IPS DF 6.9 (cell line): ENCODE data around the gene NDUFA8.

ENCODE experiments used
- DNase-seq: peaks from one replicate; pipeline ENCODE4 v3.0.0-alpha.2; 2013; ENCODE audit warnings: low read depth, low spot score
- H3K27ac ChIP-seq: one replicate; pipeline ENCODE4 v1.5.1; 2013; ENCODE audit warnings: low read length, control low read depth
- H3K27me3 ChIP-seq: 2 replicates; pipeline ENCODE4 v1.6.1; 2013; ENCODE audit warnings: mild to moderate bottlenecking, low read length; ENCODE audit not compliant: control insufficient read depth, insufficient read depth
- H3K36me3 ChIP-seq: 2 replicates; pipeline ENCODE4 v1.6.1; 2013; ENCODE audit warnings: low read length; ENCODE audit not compliant: control insufficient read depth, insufficient read depth
- H3K4me1 ChIP-seq: 2 replicates; pipeline ENCODE4 v1.6.1; 2013; ENCODE audit warnings: low read length; ENCODE audit not compliant: control insufficient read depth, insufficient read depth
- H3K4me3 ChIP-seq: 2 replicates; pipeline ENCODE4 v1.5.1; 2013; ENCODE audit warnings: mild to moderate bottlenecking, low read length
- H3K9me3 ChIP-seq: 2 replicates; pipeline ENCODE4 v1.6.1; 2013; ENCODE audit warnings: low read length, inconsistent platforms; ENCODE audit not compliant: control insufficient read depth, insufficient read depth
- WGBS: extraction: QIAGEN DNeasy Blood & Tissue Kit; methylation state at CpG from one replicate; pipeline ENCODE4 v1.1.7; 2013; ENCODE audit warnings: mixed read lengths, missing lambda C conversion rate; ENCODE audit not compliant: insufficient read length, insufficient coverage; 5-methylcytosine and 5-hydroxymethylcytosine counted together

NDUFA8 gene

GRCh38 chr9:122159925-122160246, 307 bp upstream of the NDUFA8 start:
- Histone ChIP-seq H3K27me3 (no peaks in the 10 kb centered on the region), H3K27ac (no peak overlapping the region), H3K36me3 (no peaks in the 10 kb centered on the region), H3K9me3 (no peaks in the 10 kb centered on the region), H3K4me3 (no peak overlapping the region), H3K4me1 (no peaks in the 10 kb centered on the region; the same call in 1 of the 2 replicates)
- no peak for DNase-seq
- WGBS = no CpG with 5 or more reads among the region's 6 CpGs

- DNase-seq = no peak
- H3K27ac ChIP-seq = no peak overlapping the region
- H3K9me3 ChIP-seq = no peaks in the 10 kb centered on the region
- no CpG with 5 or more reads among the region's 3 CpGs for WGBS
- no peaks in the 10 kb centered on the region for H3K27me3 ChIP-seq
- no peaks in the 10 kb centered on the region for H3K36me3 ChIP-seq
- no peak overlapping the region for H3K4me3 ChIP-seq
- no peaks in the 10 kb centered on the region; the same call in 1 of the 2 replicates for H3K4me1 ChIP-seq
Observed at GRCh38 chr9:122158202-122158601, 1.4 kb downstream of the NDUFA8 start.

- WGBS = no CpG with 5 or more reads among the region's 4 CpGs
- Histone ChIP-seq H3K4me3 (no peak overlapping the region), H3K4me1 (no peaks in the 10 kb centered on the region; the same call in 1 of the 2 replicates), H3K9me3 (no peaks in the 10 kb centered on the region), H3K27me3 (no peaks in the 10 kb centered on the region), H3K36me3 (no peaks in the 10 kb centered on the region), H3K27ac (no peak overlapping the region)
- no peak for DNase-seq
Observed at GRCh38 chr9:122155796-122156195, 3.8 kb downstream of the NDUFA8 start.

GRCh38 chr9:122151267-122151828, 8.2 kb downstream of the NDUFA8 start:
- no peaks in the 10 kb centered on the region; the same call in 1 of the 2 replicates for H3K36me3 ChIP-seq
- no peak overlapping the region for H3K4me3 ChIP-seq
- no peak for DNase-seq
- no peak overlapping the region for H3K27ac ChIP-seq
- no peaks in the 10 kb centered on the region for H3K9me3 ChIP-seq
- no peaks in the 10 kb centered on the region for H3K27me3 ChIP-seq
- no peaks in the 10 kb centered on the region for H3K4me1 ChIP-seq
- WGBS = no CpG with 5 or more reads among the region's 4 CpGs

GRCh38 chr9:122145592-122145863, 14.1 kb downstream of the NDUFA8 start:
- peaks cover 3% of the 10 kb centered on the region; the same call in 1 of the 2 replicates for H3K36me3 ChIP-seq
- H3K27me3 ChIP-seq = no peaks in the 10 kb centered on the region
- no CpG with 5 or more reads among the region's 2 CpGs for WGBS

GRCh38 chr9:122144836-122145591, 14.6 kb downstream of the NDUFA8 start:
- no peak overlapping the region for H3K27ac ChIP-seq
- peaks cover 3% of the 10 kb centered on the region; the same call in 1 of the 2 replicates for H3K36me3 ChIP-seq
- no CpG with 5 or more reads among the region's 3 CpGs for WGBS
- no peaks in the 10 kb centered on the region for H3K27me3 ChIP-seq
- DNase-seq = no peak
- H3K4me3 ChIP-seq = no peak overlapping the region
- H3K4me1 ChIP-seq = no peaks in the 10 kb centered on the region
- H3K9me3 ChIP-seq = no peaks in the 10 kb centered on the region

More at GRCh38 chr9:122145592-122145863, 14.1 kb downstream of the NDUFA8 start:
- DNase-seq = no peak
- no peaks in the 10 kb centered on the region for H3K9me3 ChIP-seq
- no peak overlapping the region for H3K27ac ChIP-seq
- no peaks in the 10 kb centered on the region for H3K4me1 ChIP-seq
- H3K4me3 ChIP-seq = no peak overlapping the region

GRCh38 chr9:122143876-122144405, 15.6 kb downstream of the NDUFA8 start:
- peaks cover 3% of the 10 kb centered on the region; the same call in 1 of the 2 replicates for H3K36me3 ChIP-seq
- no peak overlapping the region for H3K27ac ChIP-seq
- DNase-seq = no peak
- H3K27me3 ChIP-seq = no peaks in the 10 kb centered on the region
- H3K4me1 ChIP-seq = no peaks in the 10 kb centered on the region
- no peak overlapping the region for H3K4me3 ChIP-seq
- H3K9me3 ChIP-seq = no peaks in the 10 kb centered on the region
- no CpG with 5 or more reads among the region's 14 CpGs for WGBS

GRCh38 chr9:122143296-122143695, 16.3 kb downstream of the NDUFA8 start:
- Histone ChIP-seq H3K27me3 (no peaks in the 10 kb centered on the region), H3K4me3 (no peak overlapping the region), H3K9me3 (no peaks in the 10 kb centered on the region), H3K36me3 (peaks cover 3% of the 10 kb centered on the region; the same call in 1 of the 2 replicates), H3K27ac (no peak overlapping the region), H3K4me1 (no peaks in the 10 kb centered on the region)
- WGBS = no CpG with 5 or more reads among the region's 1 CpG
- no peak for DNase-seq

GRCh38 chr9:122141671-122142070, 17.9 kb downstream of the NDUFA8 start:
- Histone ChIP-seq H3K36me3 (peaks cover 3% of the 10 kb centered on the region; the same call in 1 of the 2 replicates), H3K27me3 (no peaks in the 10 kb centered on the region), H3K4me3 (no peak overlapping the region), H3K4me1 (no peaks in the 10 kb centered on the region), H3K27ac (no peak overlapping the region), H3K9me3 (no peaks in the 10 kb centered on the region)
- WGBS = no CpG with 5 or more reads among the region's 5 CpGs
- no peak for DNase-seq

GRCh38 chr9:122140368-122141193, 19.0 kb downstream of the NDUFA8 start:
- Histone ChIP-seq H3K4me1 (no peaks in the 10 kb centered on the region), H3K27me3 (no peaks in the 10 kb centered on the region)
- no CpG with 5 or more reads among the region's 8 CpGs for WGBS

More at GRCh38 chr9:122140368-122141193, 19.0 kb downstream of the NDUFA8 start:
- Histone ChIP-seq H3K27ac (no peak overlapping the region), H3K36me3 (peaks cover 3% of the 10 kb centered on the region; the same call in 1 of the 2 replicates), H3K9me3 (no peaks in the 10 kb centered on the region), H3K4me3 (no peak overlapping the region)
- no peak for DNase-seq
